A549 (cell line): ENCODE data around the gene MLYCD. TPM values are rescaled to one million over a fixed set of nuclear protein-coding genes. Genes with fewer than 3 reads are reported as not detected.

Source experiments
- ATAC-seq, 2 experiments: fragments of 200-7000 bp in 1 of 2; fragments of >200 bp in 1 of 2; cut with Nextera tagmentation in 1 of 2; cut with Tn5 transposase in 1 of 2; 3 replicates each; pipeline versions ENCODE4 v1.8.0 to v1.9.1; 2018 to 2020; ENCODE audit warnings: mild to moderate bottlenecking in 1 of 2, moderate library complexity in 1 of 2
- CTCF ChIA-PET: fragments of 300-600 bp; sonication (Branson Sonifier 250); formaldehyde crosslinking; extraction: SDS; loops from one replicate; lab custom pipeline; 2021; ENCODE audit warnings: antibody characterized with exemption, inconsistent platforms; lab: Yijun Ruan, JAX
- POLR2A ChIA-PET: fragments of 350-600 bp; formaldehyde crosslinking; extraction: SDS; loops from one replicate; lab custom pipeline; 2021; ENCODE audit warnings: antibody characterized with exemption, inconsistent platforms; lab: Yijun Ruan, JAX
- DNase-seq, 2 experiments: peaks; one replicate each; pipeline versions ENCODE4 v3.0.0 to v3.0.0-alpha.2; 2011 to 2016; ENCODE audit warnings: low read depth in 1 of 2, low spot score in 1 of 2
- FAIRE-seq: peaks from 2 replicates; lab custom pipeline; 2011; peaks lifted over from hg19 to GRCh38; lab: Jason Lieb, UNC
- H3K27ac ChIP-seq, 2 experiments: fragments of >200 bp; sonication (Bioruptor Twin); formaldehyde crosslinking; 3 replicates each; pipeline ENCODE4 v1.5.1; 2016 to 2017
- H3K4me1 ChIP-seq: fragments of >200 bp; sonication (Bioruptor Twin); formaldehyde crosslinking; 3 replicates; pipeline ENCODE4 v1.6.1; 2016
- H3K4me2 ChIP-seq: fragments of >200 bp; sonication (Bioruptor Twin); formaldehyde crosslinking; 3 replicates; pipeline ENCODE4 v1.6.1; 2016
- H3K4me3 ChIP-seq: fragments of >200 bp; sonication (Bioruptor Twin); formaldehyde crosslinking; 3 replicates; pipeline ENCODE4 v1.5.1; 2016
- H3K9me3 ChIP-seq: fragments of >200 bp; sonication (Bioruptor Twin); formaldehyde crosslinking; 3 replicates; pipeline ENCODE4 v1.6.1; 2016
- BCL3 ChIP-seq: fragments of >200 bp; sonication (Bioruptor Twin); formaldehyde crosslinking; IDR thresholded peaks from 3 replicates; pipeline ENCODE4 v1.6.1; 2016
- CBX2 ChIP-seq: fragments of 200-600 bp; sonication (generic); IDR thresholded peaks from 2 replicates; pipeline ENCODE4 v1.6.1; 2016; ENCODE audit warnings: low read depth, mild to moderate bottlenecking, borderline replicate concordance
- CEBPB ChIP-seq, 2 experiments: fragments of >200 bp in 1 of 2; sonication (Bioruptor Twin) in 1 of 2; formaldehyde crosslinking in 1 of 2; IDR thresholded peaks; 2 replicates each; pipeline ENCODE4 v1.6.1; 2012 to 2016
- CTCF ChIP-seq: fragments of >200 bp; sonication (Bioruptor Twin); formaldehyde crosslinking; IDR thresholded peaks from 3 replicates; pipeline ENCODE4 v1.5.1; 2016
- EHF ChIP-seq: fragments of 250-450 bp; sonication (Bioruptor Pico); IDR thresholded peaks from 2 replicates; pipeline ENCODE4 v1.5.0; 2020; ENCODE audit warnings: mild to moderate bottlenecking
- EHMT2 ChIP-seq: fragments of 200-600 bp; sonication (generic); IDR thresholded peaks from 2 replicates; pipeline ENCODE4 v1.6.1; 2016; ENCODE audit warnings: antibody characterized with exemption, low read depth, mild to moderate bottlenecking, moderate library complexity
- ELK1 ChIP-seq: fragments of 150-350 bp; IDR thresholded peaks from 2 replicates; pipeline ENCODE4 v1.6.1; 2014; ENCODE audit warnings: low read depth, mild to moderate bottlenecking, low read length
- FOSL2 ChIP-seq, 2 experiments: fragments of 450-650 bp in 1 of 2; fragments of >200 bp in 1 of 2; sonication (Bioruptor Twin) in 1 of 2; formaldehyde crosslinking; IDR thresholded peaks; 2 replicates each; pipeline versions ENCODE4 v1.5.0 to v1.6.1; 2016 to 2020; ENCODE audit warnings: mild to moderate bottlenecking in 1 of 2, moderate library complexity in 1 of 2
- FOXS1 ChIP-seq: fragments of 250-450 bp; sonication (Bioruptor Pico); IDR thresholded peaks from 2 replicates; pipeline ENCODE4 v1.5.0; 2020; ENCODE audit warnings: mild to moderate bottlenecking, moderate library complexity
- HDAC2 ChIP-seq: fragments of 200-600 bp; sonication (generic); IDR thresholded peaks from 2 replicates; pipeline ENCODE4 v1.6.1; 2016
- HOXB13 ChIP-seq: fragments of 250-450 bp; sonication (Bioruptor Pico); IDR thresholded peaks from 2 replicates; pipeline ENCODE4 v1.5.0; 2020; ENCODE audit warnings: low read depth, mild to moderate bottlenecking, moderate library complexity
- JUN ChIP-seq, 2 experiments: fragments of >200 bp; sonication (Bioruptor Twin); formaldehyde crosslinking; IDR thresholded peaks; 2 replicates in 1 of 2; 3 replicates in 1 of 2; pipeline ENCODE4 v1.6.1; 2016 to 2017
- MAX ChIP-seq: IDR thresholded peaks from 2 replicates; pipeline ENCODE4 v1.6.1; 2012
- NFE2L2 ChIP-seq: fragments of 150-350 bp; conservative IDR thresholded peaks from 2 replicates; pipeline ENCODE4 v1.6.1; 2014; ENCODE audit warnings: low read length
- PBX3 ChIP-seq: IDR thresholded peaks from 2 replicates; pipeline ENCODE4 v1.6.1; 2012
- PHF8 ChIP-seq: fragments of 200-600 bp; sonication (generic); IDR thresholded peaks from 2 replicates; pipeline ENCODE4 v1.6.1; 2016; ENCODE audit warnings: low read depth, mild to moderate bottlenecking, antibody characterized with exemption, moderate library complexity, borderline replicate concordance
- RAD21 ChIP-seq, 2 experiments: fragments of >200 bp in 1 of 2; sonication (Bioruptor Twin) in 1 of 2; formaldehyde crosslinking in 1 of 2; IDR thresholded peaks in 1 of 2; conservative IDR thresholded peaks in 1 of 2; 2 replicates in 1 of 2; 3 replicates in 1 of 2; pipeline ENCODE4 v1.6.1; 2012 to 2018; ENCODE audit warnings: inconsistent platforms in 1 of 2
- RCOR1 ChIP-seq: fragments of 150-350 bp; IDR thresholded peaks from 2 replicates; pipeline ENCODE4 v1.6.1; 2014; ENCODE audit warnings: antibody characterized with exemption, low read length, low read depth
- RFX5 ChIP-seq: fragments of 450-650 bp; IDR thresholded peaks from 2 replicates; pipeline ENCODE4 v1.7.1; 2014; ENCODE audit warnings: antibody characterized with exemption, mild to moderate bottlenecking, moderate library complexity
- SMC3 ChIP-seq: fragments of >200 bp; sonication (Bioruptor Twin); formaldehyde crosslinking; IDR thresholded peaks from 3 replicates; pipeline ENCODE4 v1.6.1; 2018; ENCODE audit warnings: inconsistent platforms
- SREBF2 ChIP-seq: fragments of 450-650 bp; IDR thresholded peaks from 2 replicates; pipeline ENCODE4 v1.6.1; 2014; ENCODE audit warnings: mild to moderate bottlenecking, moderate library complexity
- ZC3H11A ChIP-seq: fragments of 450-650 bp; IDR thresholded peaks from 2 replicates; pipeline ENCODE4 v1.6.1; 2014; ENCODE audit warnings: antibody characterized with exemption, mild to moderate bottlenecking
- WGBS: methylation state at CpG from one replicate; pipeline ENCODE4 v1.1.6; 2017; ENCODE audit errors: missing lambda C conversion rate; 5-methylcytosine and 5-hydroxymethylcytosine counted together
- polyA plus RNA-seq, 4 experiments: library from polyadenylated mRNA; depleted of rRNA in 3 of 4; stranded (reverse); fragments of >200 nt; fragmentation: RNase III in 1 of 4; extraction: RNeasy Plus Mini Kit Qiagen cat#74134 plus additional on column Dnase treatment in 1 of 4; gene quantifications; 2 replicates in 3 of 4; 3 replicates in 1 of 4; pipeline ENCODE4 v1.2.3, GENCODE V29; 2011 to 2017

MLYCD gene
- polyA plus RNA-seq, 2 of the 4 experiments (the other 2 are of a cell fraction): 1.3 to 1.7 TPM

- peak; percentile 80 to 94 for ATAC-seq
- H3K4me3 ChIP-seq: peak overlapping the region; percentile 42
- peak overlapping the region; percentile 90 for H3K4me2 ChIP-seq
- peak; percentile 86 for FAIRE-seq
- H3K4me1 ChIP-seq: peaks cover 6% of the 10 kb centered on the region
- ChIA-PET CTCF (interaction anchor here (0.6 to 17.0 kb wide), 28 partner anchors 10 to 158 kb away, joined by 3 to 175 read pairs (median 5); partner anchors contain the start of genes OSGIN1 and SLC38A8), POLR2A (interaction anchor here (0.5 to 1.1 kb wide), 3 partner anchors 27 to 189 kb away, joined by 3 to 6 read pairs (median 4); partner anchors contain the start of gene OSGIN1)
- H3K9me3 ChIP-seq: no peaks in the 10 kb centered on the region
- TF ChIP-seq CEBPB (IDR thresholded peaks at IDR 0.05) (no peak), SMC3 (peak; percentile 77), RAD21 (conservative IDR thresholded peaks at IDR 0.05 in 1 of 2, IDR thresholded peaks at IDR 0.05 in 1 of 2) (peak; percentile 80 to 86), RFX5 (no peak), HDAC2 (no peak), CTCF (peak; percentile 91), FOXS1 (CRISPR knock-in tag) (no peak), SREBF2 (no peak), FOSL2 (IDR thresholded peaks at IDR 0.05) (no peak), FOSL2 (CRISPR knock-in tag; IDR thresholded peaks at IDR 0.05) (peak; percentile 73), ZC3H11A (no peak), CBX2 (no peak), JUN (IDR thresholded peaks at IDR 0.05) (0 out of 5 replicates have a peak, but pooled peaks of 1 of the 2 experiments have one; percentile 38), PHF8 (no peak), ELK1 (no peak), NFE2L2 (no peak), EHMT2 (no peak), MAX (peak; percentile 37; the same call in 1 of the 2 replicates), BCL3 (no peak)
- 6% methylated on average over 35 of the region's 35 CpGs for WGBS
- peak; percentile 81 to 89 for DNase-seq
- peak overlapping the region; percentile 75 to 86 for H3K27ac ChIP-seq
These were observed 27.9 kb downstream of the MLYCD start for GRCh38 chr16:83926726-83927397.

- ATAC-seq: no peak
- FAIRE-seq: no peak
- WGBS: 89% methylated on average over 16 of the region's 16 CpGs
- Histone ChIP-seq H3K4me2 (no peak overlapping the region), H3K9me3 (no peaks in the 10 kb centered on the region), H3K4me3 (no peak overlapping the region), H3K4me1 (peaks cover 6% of the 10 kb centered on the region), H3K27ac (no peak overlapping the region)
- TF ChIP-seq SREBF2 (no peak), FOXS1 (CRISPR knock-in tag) (no peak), HOXB13 (CRISPR knock-in tag) (no peak), PBX3 (no peak), SMC3 (no peak), EHF (CRISPR knock-in tag) (no peak), RCOR1 (no peak)
- ChIA-PET CTCF (interaction anchor here (0.6 to 17.0 kb wide), 7 partner anchors 8 to 135 kb away, joined by 3 to 175 read pairs (median 18); partner anchors contain the start of gene OSGIN1), POLR2A (no interaction called here)
- no peak for DNase-seq
These were observed 29.6 kb downstream of the MLYCD start for GRCh38 chr16:83928341-83929055.
